Right forelimb (tissue), 1 donor: Measurements from ENCODE around the gene LPGAT1.
"Not testable (repeated sequence)": the region's sequence is repeated elsewhere in the genome, so short reads cannot be mapped to it uniquely, and the experiment has no call there.

Source experiments
- DNase-seq: peaks from one replicate; pipeline ENCODE4 v3.0.0-alpha.2; 2018

LPGAT1 gene

DNA sequence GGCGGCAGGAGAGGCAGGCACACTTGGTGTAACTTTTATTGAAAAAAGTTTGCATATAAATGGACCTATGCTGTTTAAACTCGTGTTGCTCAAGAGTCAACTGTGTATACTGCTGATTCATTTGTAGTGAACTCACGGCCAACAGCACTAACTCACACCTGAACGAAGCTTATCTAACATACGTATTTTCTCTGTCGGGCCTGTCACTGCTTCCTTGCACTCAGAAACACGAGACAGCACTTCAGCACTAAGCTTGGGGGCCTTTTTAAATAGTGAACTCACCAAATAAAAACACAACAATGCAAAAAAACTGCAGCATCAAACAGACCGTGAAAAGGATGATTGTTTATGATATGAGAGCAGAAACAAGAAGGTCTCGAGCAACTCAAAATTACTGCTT is 96.2 kb downstream of the LPGAT1 start:
- no peak for DNase-seq

DNA sequence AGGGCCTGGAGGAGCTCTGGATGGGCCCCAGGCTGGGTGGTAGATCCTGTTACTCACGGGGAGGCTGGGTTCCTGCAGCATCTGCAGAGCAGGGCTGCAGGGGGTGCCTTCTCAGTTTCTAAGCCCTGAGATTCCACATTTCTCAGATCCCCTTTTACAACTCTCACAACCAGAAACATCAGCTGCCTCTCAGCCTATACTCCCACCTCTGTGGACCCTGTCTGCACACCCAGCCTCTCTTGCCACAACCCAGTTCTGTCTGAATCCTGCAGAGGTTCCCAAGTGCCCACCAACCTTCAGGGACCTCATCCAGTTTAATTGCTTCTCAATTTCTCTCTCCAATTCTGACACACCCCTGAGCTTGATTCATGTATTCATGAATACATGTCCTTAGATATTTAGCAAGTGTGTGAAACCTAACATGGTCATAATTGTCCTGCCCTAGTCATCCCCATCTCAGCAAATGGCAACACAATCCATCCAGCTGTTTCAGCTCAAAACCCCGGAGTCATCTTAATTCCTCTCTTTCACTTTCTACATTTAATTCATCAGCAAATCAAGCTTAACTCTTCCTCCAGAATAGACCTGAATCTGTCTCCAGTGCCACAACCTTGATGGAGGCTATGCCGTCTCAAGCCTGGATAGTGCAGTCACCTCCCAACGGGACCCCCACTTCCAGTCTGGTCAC is 98.1 kb downstream of the LPGAT1 start:
- DNase-seq = no peak

- DNase-seq = no peak
Observed at GRCh38 chr1:211731456-211732292, 98.9 kb downstream of the LPGAT1 start.

DNA sequence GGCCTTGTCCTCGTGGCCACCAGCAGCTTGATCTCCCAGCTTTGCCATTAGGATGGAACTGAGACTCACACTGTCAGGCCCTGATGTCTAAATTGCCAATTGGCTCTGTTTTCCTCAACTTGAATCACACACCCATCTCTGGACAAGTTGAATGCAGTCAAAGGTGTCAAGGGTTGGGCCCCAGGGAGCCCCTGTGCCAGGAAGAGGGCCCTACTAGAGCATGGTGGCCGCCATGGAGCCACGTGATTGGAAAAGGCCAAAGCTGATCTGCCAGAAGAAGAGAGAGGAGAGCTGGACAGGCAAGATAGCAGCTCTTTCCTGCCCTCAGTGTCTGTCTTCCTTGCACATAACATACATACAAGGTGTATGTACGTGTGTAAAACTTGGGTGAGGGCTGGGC is 100.2 kb downstream of the LPGAT1 start:
- DNase-seq = no peak

- DNase-seq = no peak
Observed at GRCh38 chr1:211729238-211729637, 101.3 kb downstream of the LPGAT1 start.

- no peak for DNase-seq
Observed at GRCh38 chr1:211726467-211726995, 104.0 kb downstream of the LPGAT1 start.

DNA sequence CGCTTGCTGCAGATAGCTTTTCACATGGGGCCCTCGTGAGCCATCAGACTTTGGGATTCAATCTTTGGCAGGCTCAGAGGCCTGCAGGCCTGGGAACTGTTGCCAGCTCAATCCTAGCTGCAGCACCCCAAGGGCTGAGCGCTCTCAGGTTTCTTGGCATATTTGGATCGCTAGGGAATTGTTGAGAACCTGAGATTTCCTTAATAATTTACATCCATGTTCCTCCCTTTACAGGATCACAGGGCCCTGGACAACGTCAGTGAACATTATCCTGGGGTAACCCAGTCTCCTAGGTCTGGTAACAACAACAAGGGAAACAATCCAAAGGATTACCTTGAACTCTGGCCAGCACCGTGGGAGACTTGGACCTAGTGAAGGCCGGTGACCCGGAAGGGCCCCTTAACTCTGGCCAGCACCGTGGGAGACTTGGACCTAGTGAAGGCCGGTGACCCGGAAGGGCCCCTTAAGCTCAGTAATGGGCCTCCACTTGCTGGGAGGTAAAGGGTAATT is 105.8 kb downstream of the LPGAT1 start:
- DNase-seq = no peak

DNA sequence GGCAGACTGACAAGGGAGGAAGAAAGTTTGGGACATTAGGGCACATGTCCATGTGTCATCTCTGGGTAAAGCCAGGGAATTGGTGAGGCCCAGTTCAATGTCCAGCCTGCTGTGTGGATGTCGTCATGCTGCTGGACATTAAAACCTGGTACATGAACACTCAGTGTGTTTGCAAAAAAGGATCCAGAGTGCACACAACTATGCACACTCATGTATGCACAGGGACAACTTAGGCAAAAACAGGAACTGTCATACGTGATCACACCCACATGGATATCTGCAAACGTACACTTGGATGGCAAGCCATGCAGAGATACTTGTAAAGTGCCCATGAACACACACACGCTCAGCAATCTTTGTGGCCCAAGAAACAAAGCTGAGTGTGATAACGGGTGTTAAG is 107.3 kb downstream of the LPGAT1 start:
- no peak for DNase-seq

GRCh38 chr1:211722277-211723175 is 108.0 kb downstream of the LPGAT1 start:
- DNase-seq = no peak

DNA sequence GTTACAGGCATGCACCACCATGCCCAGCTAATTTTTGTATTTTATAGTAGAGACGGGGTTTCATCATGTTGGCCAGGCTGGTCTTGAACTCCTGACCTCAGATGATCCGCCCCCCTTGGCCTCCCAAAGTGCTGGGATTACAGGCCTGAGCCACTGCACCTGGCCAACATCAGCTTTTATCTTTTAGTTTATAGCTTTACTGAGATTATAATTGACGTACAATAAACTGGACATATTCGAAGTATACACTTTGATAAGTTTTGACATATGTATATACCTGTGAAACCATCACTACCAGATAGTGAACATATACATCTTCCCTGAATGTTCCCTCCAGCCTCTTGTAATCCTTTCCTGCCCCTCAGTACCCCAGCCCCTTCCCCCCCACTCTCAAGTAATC is 114.0 kb downstream of the LPGAT1 start:
- DNase-seq = not testable (repeated sequence)

- no peak for DNase-seq
Observed at GRCh38 chr1:211715971-211716370, 114.6 kb downstream of the LPGAT1 start.

GRCh38 chr1:211714154-211714553 is 116.4 kb downstream of the LPGAT1 start:
- no peak for DNase-seq

GRCh38 chr1:211713231-211713630 is 117.3 kb downstream of the LPGAT1 start:
- no peak for DNase-seq

GRCh38 chr1:211711315-211711705 is 119.3 kb downstream of the LPGAT1 start:
- no peak for DNase-seq

- DNase-seq = no peak
Observed at GRCh38 chr1:211710566-211711314, 119.8 kb downstream of the LPGAT1 start.

DNA sequence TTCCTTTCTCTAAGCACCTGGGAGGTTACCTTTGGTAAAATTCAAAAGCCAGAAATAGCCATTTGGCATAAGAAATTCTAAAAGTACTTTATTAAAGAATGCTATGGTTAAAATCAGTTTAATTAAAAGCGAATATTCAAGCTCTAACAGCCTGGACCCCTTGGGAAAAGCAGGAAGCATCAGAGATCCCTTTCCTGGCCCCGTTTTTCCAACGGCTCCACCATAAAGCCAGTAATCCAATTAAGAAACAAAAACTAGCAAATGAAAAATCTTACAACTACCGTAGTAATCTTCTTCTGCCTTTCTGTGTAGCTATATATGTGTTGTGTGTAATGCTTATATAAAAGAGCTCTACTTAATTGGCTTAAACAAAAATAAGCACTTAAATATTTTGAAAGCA is 121.6 kb downstream of the LPGAT1 start:
- DNase-seq = no peak

GRCh38 chr1:211708006-211708405 is 122.6 kb downstream of the LPGAT1 start:
- no peak for DNase-seq

DNA sequence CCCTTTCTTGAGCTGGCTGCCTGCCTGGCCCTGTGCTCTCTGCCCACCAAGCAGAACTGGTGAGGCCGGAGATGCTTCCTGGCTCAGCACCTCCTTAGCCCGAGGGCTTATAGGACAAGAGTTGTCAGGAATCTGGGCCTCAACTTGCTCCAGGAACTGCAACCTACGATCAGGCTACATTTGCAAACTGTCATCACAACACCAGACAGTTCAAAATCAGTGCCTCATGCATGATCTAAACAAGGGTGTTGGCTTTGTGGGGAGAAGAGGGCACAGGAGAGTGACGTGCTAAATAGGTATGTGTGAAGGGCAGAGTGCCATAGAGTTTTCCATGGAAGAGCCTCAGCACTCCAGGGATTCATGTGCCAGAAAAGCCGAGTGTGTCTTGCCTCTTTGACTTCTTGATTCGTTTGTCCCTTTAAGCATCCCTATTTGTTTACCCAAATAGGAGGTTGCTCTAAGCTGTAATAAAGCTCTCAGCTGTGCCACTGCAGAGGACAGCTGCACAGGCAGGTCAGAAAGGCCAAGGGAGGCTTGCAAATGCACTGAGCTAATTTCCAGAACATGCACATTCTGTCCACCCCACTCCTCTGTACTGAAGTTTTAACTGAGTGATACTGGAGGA is 125.0 kb downstream of the LPGAT1 start:
- DNase-seq = no peak

- no peak for DNase-seq
Observed at GRCh38 chr1:211704543-211704942, 126.0 kb downstream of the LPGAT1 start.

DNA sequence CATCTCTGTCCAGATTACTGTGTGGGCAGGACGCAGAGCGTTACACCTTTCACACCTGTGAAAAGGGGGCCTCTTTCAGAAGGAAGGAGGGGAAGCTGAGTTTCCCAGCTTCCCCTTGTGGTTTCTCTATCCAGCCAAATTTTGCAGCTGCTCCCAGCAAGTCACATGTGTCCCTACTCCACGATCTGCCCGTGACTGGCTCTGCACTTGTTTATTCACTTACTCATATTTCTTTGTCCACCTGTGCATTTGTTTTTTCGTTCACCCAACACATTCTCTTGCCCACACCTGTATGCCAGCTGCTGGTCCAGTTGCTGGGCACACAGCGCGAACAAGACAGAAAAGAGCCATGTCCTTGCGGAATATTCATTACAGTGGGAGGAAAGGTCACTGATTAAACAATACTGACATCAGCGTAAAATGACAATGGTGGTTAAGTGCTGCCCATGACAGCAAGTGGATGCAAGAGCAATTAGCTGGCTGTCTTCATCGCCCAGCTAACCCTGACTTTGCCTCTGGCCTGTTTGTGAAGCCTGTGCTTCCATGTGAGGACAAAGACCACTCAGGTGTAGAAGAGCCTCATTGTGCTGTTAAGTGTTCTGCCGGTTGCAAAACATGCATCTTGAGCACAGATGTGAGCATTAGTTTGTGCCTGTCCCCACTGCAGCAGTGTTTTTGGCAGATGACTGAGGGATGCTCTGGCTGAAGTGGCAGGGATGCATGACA is 126.6 kb downstream of the LPGAT1 start:
- DNase-seq = no peak

DNA sequence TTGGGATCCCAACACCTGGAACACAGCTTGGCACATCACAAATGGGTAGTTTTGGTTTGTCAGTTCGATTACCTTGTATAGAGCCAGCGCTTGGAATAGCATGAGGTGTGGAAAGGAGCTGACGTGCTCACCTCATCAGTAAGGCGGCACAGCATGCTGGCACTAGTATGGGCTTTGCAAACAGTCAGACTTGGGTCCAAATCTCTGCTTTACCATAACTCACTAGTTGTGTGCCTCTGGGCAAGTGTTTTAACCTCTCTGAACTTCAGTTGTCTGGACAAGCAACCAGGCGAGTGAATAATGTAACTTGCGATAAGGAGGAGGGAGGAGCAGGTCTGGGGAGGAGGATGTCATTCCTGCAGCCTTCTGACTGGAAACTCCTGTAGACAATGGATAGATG is 128.8 kb downstream of the LPGAT1 start:
- no peak for DNase-seq
